HepG2 (cell line): Measurements from ENCODE around the gene RTBDN. TPM values are rescaled to one million over a fixed set of nuclear protein-coding genes. Genes with fewer than 3 reads are reported as not detected.

Experiments
- CEBPB ChIP-seq: IDR thresholded peaks from 2 replicates; pipeline ENCODE4 v1.6.1; 2011; ENCODE audit warnings: low read depth, low read length, improper control_type of control experiment, borderline replicate concordance
- CREM ChIP-seq, 2 experiments: sonication (generic) in 1 of 2; formaldehyde crosslinking in 1 of 2; IDR thresholded peaks; 2 replicates each; pipeline versions ENCODE4 v1.4.0 to v1.6.1; 2016 to 2020; ENCODE audit warnings: antibody characterized with exemption in 1 of 2, mild to moderate bottlenecking in 1 of 2, missing genetic modification reagents in 1 of 2
- CSRNP2 ChIP-seq: sonication (generic); formaldehyde crosslinking; conservative IDR thresholded peaks from 2 replicates; pipeline ENCODE4 v1.8.0; 2022; ENCODE audit warnings: low read depth, missing genetic modification reagents
- HDAC6 ChIP-seq: fragments of 200-600 bp; sonication (generic); IDR thresholded peaks from 2 replicates; pipeline ENCODE4 v1.7.0; 2017; ENCODE audit warnings: mild to moderate bottlenecking, antibody characterized with exemption, low read length, low read depth
- HMGXB4 ChIP-seq, 2 experiments: sonication (generic) in 1 of 2; formaldehyde crosslinking in 1 of 2; IDR thresholded peaks; 2 replicates each; pipeline versions ENCODE4 v1.4.0 to v1.6.1; 2018 to 2020; ENCODE audit warnings: missing genetic modification reagents in 2 of 2, borderline replicate concordance in 1 of 2, low read depth in 1 of 2, mild to moderate bottlenecking in 1 of 2, missing biosample characterization in 1 of 2
- HOXA5 ChIP-seq: sonication (generic); formaldehyde crosslinking; IDR thresholded peaks from 2 replicates; pipeline ENCODE4 v1.4.0; 2020; ENCODE audit warnings: missing genetic modification reagents
- HOXA9 ChIP-seq: sonication (generic); formaldehyde crosslinking; IDR thresholded peaks from 2 replicates; pipeline ENCODE4 v1.8.1; 2022; ENCODE audit warnings: missing genetic modification reagents, mild to moderate bottlenecking, moderate library complexity, borderline replicate concordance
- ISX ChIP-seq: sonication (generic); formaldehyde crosslinking; conservative IDR thresholded peaks from 2 replicates; pipeline ENCODE4 v1.5.0; 2020; ENCODE audit warnings: missing genetic modification reagents
- JARID2 ChIP-seq: sonication (generic); formaldehyde crosslinking; IDR thresholded peaks from 2 replicates; pipeline ENCODE4 v1.8.1; 2023; ENCODE audit warnings: missing genetic modification reagents, inconsistent platforms; ENCODE audit not compliant: insufficient replicate concordance
- NR2C2 ChIP-seq: sonication (generic); formaldehyde crosslinking; IDR thresholded peaks from 2 replicates; pipeline ENCODE4 v1.4.0; 2020; ENCODE audit warnings: missing genetic modification reagents, mild to moderate bottlenecking, moderate library complexity, borderline replicate concordance
- PTBP1 ChIP-seq: fragments of 200-400 bp; formaldehyde crosslinking; IDR thresholded peaks from 2 replicates; pipeline ENCODE4 v1.6.1; 2018; ENCODE audit warnings: low read length, low read depth; ENCODE audit not compliant: poor library complexity, severe bottlenecking
- RAD51 ChIP-seq: fragments of 450-650 bp; IDR thresholded peaks from 2 replicates; pipeline ENCODE4 v1.6.1; 2016; ENCODE audit warnings: borderline replicate concordance
- SETDB1 ChIP-seq: sonication (generic); formaldehyde crosslinking; IDR thresholded peaks from 2 replicates; pipeline ENCODE4 v1.5.1; 2020; ENCODE audit warnings: missing genetic modification reagents, mild to moderate bottlenecking, borderline replicate concordance
- ZBTB49 ChIP-seq: sonication (generic); formaldehyde crosslinking; IDR thresholded peaks from 2 replicates; pipeline ENCODE4 v1.4.0; 2020; ENCODE audit warnings: missing genetic modification reagents, borderline replicate concordance
- ZFYVE20 ChIP-seq: sonication (generic); formaldehyde crosslinking; IDR thresholded peaks from 2 replicates; pipeline ENCODE4 v1.8.0; 2023; ENCODE audit warnings: low read depth, mild to moderate bottlenecking, moderate library complexity, missing genetic modification reagents, borderline replicate concordance
- ZNF335 ChIP-seq: sonication (generic); formaldehyde crosslinking; IDR thresholded peaks from 2 replicates; pipeline ENCODE4 v1.4.0; 2020; ENCODE audit warnings: missing genetic modification reagents
- ZNF557 ChIP-seq: sonication (generic); formaldehyde crosslinking; IDR thresholded peaks from 2 replicates; pipeline ENCODE4 v1.4.0; 2020; ENCODE audit warnings: missing genetic modification reagents
- ZNF562 ChIP-seq: sonication (generic); formaldehyde crosslinking; IDR thresholded peaks from 2 replicates; pipeline ENCODE4 v1.8.0; 2022; ENCODE audit warnings: missing genetic modification reagents, borderline replicate concordance
- ZNF660 ChIP-seq: sonication (generic); formaldehyde crosslinking; IDR thresholded peaks from 2 replicates; pipeline ENCODE4 v1.5.1; 2020; ENCODE audit warnings: mild to moderate bottlenecking, low read depth, missing genetic modification reagents, borderline replicate concordance
- ZNF790 ChIP-seq: sonication (generic); formaldehyde crosslinking; IDR thresholded peaks from 2 replicates; pipeline ENCODE4 v1.8.0; 2022; ENCODE audit warnings: missing genetic modification reagents, mild to moderate bottlenecking, borderline replicate concordance
- polyA plus RNA-seq, 8 experiments: library from polyadenylated mRNA; depleted of rRNA in 3 of 8; stranded (reverse) in 7 of 8; unstranded in 1 of 8; fragments of >200 nt; fragmentation: Illumina TruSeq in 4 of 8; extraction: Trizol in 4 of 8; gene quantifications; 2 replicates each; pipeline versions ENCODE4 v1.2.1 to v1.2.3, GENCODE V29; 2011 to 2016; ENCODE audit warnings: low read depth in 4 of 8, missing spikeins in 1 of 8, mixed read lengths in 1 of 8; ENCODE audit not compliant: insufficient read depth in 1 of 8
- total RNA-seq, 5 experiments: library from RNA; depleted of rRNA; stranded (reverse); fragments of >200 nt; fragmentation: Illumina TruSeq; extraction: Trizol; gene quantifications; 2 replicates each; pipeline ENCODE4 v1.2.3, GENCODE V29; 2016; ENCODE audit warnings: low read depth in 1 of 5

Gene RTBDN
- total and polyA plus RNA-seq, 2 of the 13 experiments (the other 11 are each of a cell fraction or from before 2014, with no cell fraction given), result 0.27 to 0.48 TPM

- TF ChIP-seq ZBTB49 (no peak), CEBPB (no peak), ISX (no peak), ZFYVE20 (no peak), JARID2 (no peak), PTBP1 (peak; percentile 53), CSRNP2 (CRISPR knock-in tag) (no peak), ZNF660 (CRISPR knock-in tag) (no peak), HDAC6 (no peak), RAD51 (no peak), ZNF562 (CRISPR knock-in tag) (no peak), HMGXB4 (CRISPR knock-in tag; IDR thresholded peaks at IDR 0.05; ENCODE audit: borderline replicate concordance in 1 of 2, low read depth in 1 of 2) (peak in 1 of 2 experiments; percentile 69; a peak in 1 of 4 replicates), ZNF557 (CRISPR knock-in tag) (no peak; the same call in 1 of the 2 replicates), NR2C2 (peak; percentile 36; the same call in 1 of the 2 replicates), CREM (IDR thresholded peaks at IDR 0.05) (no peak; the same call in 1 of the 2 replicates), CREM (CRISPR knock-in tag; IDR thresholded peaks at IDR 0.05) (no peak), SETDB1 (CRISPR knock-in tag) (no peak), ZNF790 (CRISPR knock-in tag) (no peak), HOXA9 (CRISPR knock-in tag) (no peak), HOXA5 (CRISPR knock-in tag) (peak; percentile 93), ZNF335 (CRISPR knock-in tag) (peak; percentile 89; the same call in 1 of the 2 replicates)
These were observed 42.9 kb downstream of the RTBDN start, which contains the start of gene JUNB (continued) for GRCh38 chr19:12791345-12792050.
